ENCODE measurements around the gene POU2F3. TPM values are rescaled to one million over a fixed set of nuclear protein-coding genes. Genes with fewer than 3 reads are reported as not detected.
"Not testable (repeated sequence)": the region's sequence is repeated elsewhere in the genome, so short reads cannot be mapped to it uniquely, and the experiment has no call there.

POU2F3 gene
- total RNA-seq, 1 experiment from 2014 or later, result not detected

- TF ChIP-seq CTCF (IDR thresholded peaks at IDR 0.05; ENCODE audit: insufficient read depth in 1 of 2, low read depth in 1 of 2, low read length in 1 of 2, severe bottlenecking in 1 of 2, unreplicated experiment in 1 of 2), result no peak
- DNase-seq, result no peak
- Mint-ChIP-seq H3K27ac (ENCODE audit: unreplicated experiment) (no peak overlapping the region), H3K4me1 (ENCODE audit: low read depth, unreplicated experiment) (no peaks in the 10 kb centered on the region), H3K9me3 (ENCODE audit: unreplicated experiment) (no peaks in the 10 kb centered on the region), H3K27me3 (ENCODE audit: insufficient read depth, unreplicated experiment) (peaks cover 56% of the 10 kb centered on the region), H3K4me3 (ENCODE audit: unreplicated experiment) (no peak overlapping the region), H3K36me3 (ENCODE audit: insufficient read depth, unreplicated experiment) (no peaks in the 10 kb centered on the region)
- BruUV-seq (replicated peaks), result no TSS peak
- ChIA-PET CTCF (no interaction called here), POLR2A (interaction anchor here (1.0 kb wide), 1 partner anchor 46 kb away, joined by 3 read pairs; no protein-coding TSS in a partner anchor)
- Histone ChIP-seq H3K9me3 (no peaks in the 10 kb centered on the region), H3K4me1 (peaks cover under 1% of the 10 kb centered on the region; the same call in 1 of the 2 replicates), H3K4me3 (ENCODE audit: low read depth, low read length) (no peak overlapping the region), H3K36me3 (ENCODE audit: control insufficient read depth, insufficient read depth, low read length) (no peaks in the 10 kb centered on the region), H3K27me3 (replicated peaks; ENCODE audit: control insufficient read depth, insufficient read depth, low read length) (peaks cover 14% of the 10 kb centered on the region)
- intact Hi-C loops (cut with micrococcal nuclease; ENCODE audit: unreplicated experiment), result no loop called here
Observed at GRCh38 chr11:120245434-120245833, 5.5 kb downstream of the POU2F3 start.

DNA sequence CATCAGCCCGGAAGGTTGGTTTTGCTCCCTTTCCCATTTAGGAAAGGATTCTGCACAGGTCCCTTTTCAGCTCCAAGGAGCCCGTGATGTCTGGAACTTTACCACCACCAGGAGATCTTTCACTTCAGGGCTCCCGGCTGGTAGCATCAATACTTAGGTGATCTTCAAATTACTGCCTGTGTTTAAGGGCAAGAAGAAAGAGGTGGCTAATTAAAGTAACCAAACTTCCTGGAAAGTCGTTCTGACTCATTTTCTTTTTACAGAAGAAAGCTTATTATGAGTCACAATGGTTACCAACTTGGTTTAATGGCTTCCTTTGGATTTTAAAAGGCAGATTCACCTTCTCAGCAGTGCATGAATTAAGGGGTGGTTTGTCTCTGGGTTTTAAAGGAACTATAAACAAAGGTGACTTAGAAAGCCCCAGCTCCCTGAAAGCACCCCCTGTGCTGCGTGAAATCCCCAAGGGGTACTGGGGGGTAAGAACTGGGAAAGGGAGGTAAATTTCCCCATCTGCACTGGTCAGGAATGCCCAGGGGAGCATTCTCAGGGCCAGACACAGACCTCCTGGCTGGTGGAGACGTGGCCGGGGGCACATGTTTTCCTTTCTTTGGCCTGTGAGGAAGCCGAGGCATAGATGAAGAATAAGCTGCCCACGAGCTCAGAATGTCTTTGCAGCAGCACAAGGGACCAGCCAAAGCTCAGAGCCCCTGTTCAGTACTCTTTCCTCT lies 8.8 kb downstream of the POU2F3 start:
- peaks cover 42% of the 10 kb centered on the region for H3K27me3 Mint-ChIP-seq (ENCODE audit: insufficient read depth, unreplicated experiment)
- Histone ChIP-seq H3K9me3 (no peaks in the 10 kb centered on the region), H3K27me3 (replicated peaks; ENCODE audit: control insufficient read depth, insufficient read depth, low read length) (peaks cover 8% of the 10 kb centered on the region), H3K4me1 (no peaks in the 10 kb centered on the region), H3K36me3 (ENCODE audit: control insufficient read depth, insufficient read depth, low read length) (no peaks in the 10 kb centered on the region), H3K4me3 (ENCODE audit: low read depth, low read length) (no peak overlapping the region)
- POLR2A ChIA-PET, result no interaction called here
- no peak overlapping the region for H3K4me3 Mint-ChIP-seq (ENCODE audit: unreplicated experiment)
- intact Hi-C loops (cut with micrococcal nuclease; ENCODE audit: unreplicated experiment), result no loop called here
- CTCF ChIA-PET, result interaction anchor here (1.1 to 3.2 kb wide), 2 partner anchors 13 to 55 kb away, joined by 4 to 15 read pairs; no protein-coding TSS in a partner anchor
- H3K36me3 Mint-ChIP-seq (ENCODE audit: insufficient read depth, unreplicated experiment), result no peaks in the 10 kb centered on the region
- TF ChIP-seq CTCF (IDR thresholded peaks at IDR 0.05; ENCODE audit: insufficient read depth in 1 of 2, low read depth in 1 of 2, low read length in 1 of 2, severe bottlenecking in 1 of 2, unreplicated experiment in 1 of 2), result no peak
- no peak overlapping the region for H3K27ac Mint-ChIP-seq (ENCODE audit: unreplicated experiment)
- no peak for DNase-seq
- H3K9me3 Mint-ChIP-seq (ENCODE audit: unreplicated experiment), result no peaks in the 10 kb centered on the region
- no peaks in the 10 kb centered on the region for H3K4me1 Mint-ChIP-seq (ENCODE audit: low read depth, unreplicated experiment)
- BruUV-seq (replicated peaks), result no TSS peak

DNA sequence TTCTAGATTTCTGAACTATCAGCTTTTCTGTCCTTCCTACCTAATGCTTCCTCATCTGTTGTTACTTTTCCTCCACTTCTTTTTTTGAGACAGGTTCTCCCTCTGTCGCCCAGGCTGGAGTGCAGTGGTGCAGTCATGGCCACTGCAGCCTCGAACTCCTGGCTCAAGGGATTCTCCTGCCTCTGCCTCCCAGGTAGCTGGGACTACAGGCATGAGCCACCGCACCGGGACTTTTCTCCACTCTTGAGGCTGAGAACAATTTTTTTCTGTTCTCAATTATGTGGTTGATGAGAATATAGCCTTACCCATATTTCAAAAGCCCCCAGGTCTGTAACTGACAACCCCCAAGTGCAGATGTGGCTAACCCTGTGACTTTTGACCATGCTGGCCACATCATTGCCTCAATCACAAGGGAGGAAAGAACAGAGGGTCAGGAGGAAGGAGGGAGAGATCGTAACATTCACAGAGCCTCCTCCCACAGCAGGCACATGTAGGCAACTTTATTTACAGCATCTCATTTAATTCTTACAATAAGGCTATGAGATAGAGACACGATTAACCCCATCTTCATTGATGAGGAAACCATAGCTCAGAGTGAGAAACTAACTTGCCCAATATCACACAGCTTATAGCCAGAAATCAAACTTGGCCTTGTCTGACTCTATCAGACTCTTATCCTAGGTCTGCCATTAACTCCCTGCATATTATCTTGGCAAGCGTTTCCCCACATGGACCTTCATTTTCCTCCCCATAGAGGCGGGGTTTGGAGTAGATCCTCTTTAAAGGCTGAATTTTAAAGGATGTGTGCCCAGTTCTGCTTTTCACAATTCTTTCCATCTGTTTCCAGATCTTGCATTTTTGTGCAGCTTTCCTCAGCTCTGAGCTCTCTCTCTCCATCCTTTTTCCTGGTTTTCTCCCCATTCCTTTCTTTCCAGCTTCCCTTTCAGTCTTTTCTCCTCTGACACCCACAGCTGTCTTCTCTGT lies 9.6 kb downstream of the POU2F3 start:
- TF ChIP-seq CTCF (IDR thresholded peaks at IDR 0.05; ENCODE audit: insufficient read depth in 1 of 2, low read depth in 1 of 2, low read length in 1 of 2, severe bottlenecking in 1 of 2, unreplicated experiment in 1 of 2), result no peak
- H3K4me1 Mint-ChIP-seq (ENCODE audit: low read depth, unreplicated experiment), result no peaks in the 10 kb centered on the region
- Histone ChIP-seq H3K4me3 (ENCODE audit: low read depth, low read length) (no peak overlapping the region), H3K9me3 (no peaks in the 10 kb centered on the region), H3K4me1 (no peaks in the 10 kb centered on the region), H3K27me3 (replicated peaks; ENCODE audit: control insufficient read depth, insufficient read depth, low read length) (peaks cover 8% of the 10 kb centered on the region), H3K36me3 (ENCODE audit: control insufficient read depth, insufficient read depth, low read length) (no peaks in the 10 kb centered on the region)
- POLR2A ChIA-PET, result no interaction called here
- no peak overlapping the region for H3K27ac Mint-ChIP-seq (ENCODE audit: unreplicated experiment)
- DNase-seq, result no peak
- no peaks in the 10 kb centered on the region for H3K36me3 Mint-ChIP-seq (ENCODE audit: insufficient read depth, unreplicated experiment)
- intact Hi-C loops (cut with micrococcal nuclease; ENCODE audit: unreplicated experiment), result no loop called here
- no peak overlapping the region for H3K4me3 Mint-ChIP-seq (ENCODE audit: unreplicated experiment)
- CTCF ChIA-PET, result interaction anchor here (1.1 to 3.2 kb wide), 2 partner anchors 13 to 54 kb away, joined by 4 to 15 read pairs; no protein-coding TSS in a partner anchor
- BruUV-seq (replicated peaks), result no TSS peak
- peaks cover 49% of the 10 kb centered on the region for H3K27me3 Mint-ChIP-seq (ENCODE audit: insufficient read depth, unreplicated experiment)
- H3K9me3 Mint-ChIP-seq (ENCODE audit: unreplicated experiment), result no peaks in the 10 kb centered on the region

DNA sequence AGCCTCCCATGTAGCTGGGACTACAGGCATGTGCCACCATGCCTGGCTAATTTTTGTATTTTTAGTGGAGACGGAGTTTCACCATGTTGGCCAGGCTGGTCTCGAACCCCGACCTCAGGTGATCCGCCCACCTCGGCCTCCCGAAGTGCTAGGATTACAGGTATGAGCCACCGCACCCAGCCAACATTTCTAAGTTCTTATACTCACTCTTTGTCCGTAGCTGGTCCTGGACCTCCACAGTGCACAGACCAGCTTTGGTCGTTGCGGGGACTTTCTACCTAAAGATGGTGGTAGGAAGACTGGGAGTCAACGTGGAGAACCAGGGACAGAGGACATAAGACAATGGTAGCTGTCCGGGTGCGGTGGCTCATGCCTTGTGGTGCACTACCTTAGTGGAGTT lies 13.4 kb downstream of the POU2F3 start:
- POLR2A ChIA-PET; BruUV-seq (replicated peaks); H3K27ac Mint-ChIP-seq (ENCODE audit: unreplicated experiment); H3K4me1 Mint-ChIP-seq (ENCODE audit: low read depth, unreplicated experiment); H3K4me3 ChIP-seq (ENCODE audit: low read depth, low read length); intact Hi-C loops (cut with micrococcal nuclease; ENCODE audit: unreplicated experiment); H3K9me3 Mint-ChIP-seq (ENCODE audit: unreplicated experiment); H3K4me3 Mint-ChIP-seq (ENCODE audit: unreplicated experiment); H3K4me1 ChIP-seq; CTCF ChIA-PET; H3K27me3 ChIP-seq (replicated peaks; ENCODE audit: control insufficient read depth, insufficient read depth, low read length); H3K36me3 ChIP-seq (ENCODE audit: control insufficient read depth, insufficient read depth, low read length); H3K36me3 Mint-ChIP-seq (ENCODE audit: insufficient read depth, unreplicated experiment); DNase-seq; H3K9me3 ChIP-seq: not testable (repeated sequence)
- H3K27me3 Mint-ChIP-seq (ENCODE audit: insufficient read depth, unreplicated experiment), result peaks cover 46% of the 10 kb centered on the region
